ENCODE results near the gene CSHL1.
"Not testable (repeated sequence)": the region's sequence is repeated elsewhere in the genome, so short reads cannot be mapped to it uniquely, and the experiment has no call there.

Gene CSHL1

GRCh38 chr17:63940584-63940983, 29.5 kb upstream of the CSHL1 start:
- no peak for DNase-seq

GRCh38 chr17:63939884-63940283, 28.8 kb upstream of the CSHL1 start:
- DNase-seq = no peak

- DNase-seq = no peak
Observed at GRCh38 chr17:63939401-63939800, 28.3 kb upstream of the CSHL1 start.

- DNase-seq = no peak
Observed at GRCh38 chr17:63937920-63938319, 26.9 kb upstream of the CSHL1 start.

- no peak for DNase-seq
Observed at GRCh38 chr17:63937319-63937718, 26.3 kb upstream of the CSHL1 start.

GRCh38 chr17:63934183-63935112, 23.4 kb upstream of the CSHL1 start:
- no peak for DNase-seq

- no peak for DNase-seq
Observed at GRCh38 chr17:63933598-63933997, 22.5 kb upstream of the CSHL1 start.

- DNase-seq = no peak
Observed at GRCh38 chr17:63932721-63933120, 21.7 kb upstream of the CSHL1 start.

- DNase-seq = no peak
Observed at GRCh38 chr17:63931981-63932561, 21.0 kb upstream of the CSHL1 start, which contains the start of gene CD79B. Gene CD79B (minus strand): TSS chr17:63932331. CDS start chr17:63932261, 70 bp downstream.

GRCh38 chr17:63930951-63931575, 20.0 kb upstream of the CSHL1 start:
- DNase-seq = peak in 4 of 56 donors; percentile 1 to 26 (median 8)

GRCh38 chr17:63929860-63930766, 19.1 kb upstream of the CSHL1 start:
- DNase-seq = no peak

GRCh38 chr17:63928966-63929695, 18.1 kb upstream of the CSHL1 start:
- DNase-seq = no peak

- no peak for DNase-seq
Observed at GRCh38 chr17:63928172-63928666, 17.2 kb upstream of the CSHL1 start.

- no peak for DNase-seq
Observed at GRCh38 chr17:63927464-63928171, 16.6 kb upstream of the CSHL1 start.

GRCh38 chr17:63926164-63926563, 15.1 kb upstream of the CSHL1 start:
- no peak for DNase-seq

- DNase-seq = no peak
Observed at GRCh38 chr17:63925615-63926014, 14.6 kb upstream of the CSHL1 start.

GRCh38 chr17:63922402-63922801, 11.3 kb upstream of the CSHL1 start:
- not testable (repeated sequence) for DNase-seq

GRCh38 chr17:63920779-63921178, 9.7 kb upstream of the CSHL1 start:
- not testable (repeated sequence) for DNase-seq

- not testable (repeated sequence) for DNase-seq
Observed at GRCh38 chr17:63920050-63920449, 9.0 kb upstream of the CSHL1 start.

All from amygdala (tissue), 56 donors.